Stimulated activated CD4-positive, alpha-beta T cell treated with anti-CD3 and anti-CD28 coated beads, Interleukin-15, amount 100 ng/mL, for 24 hours (primary cell): ENCODE results near the gene HSBP1.

Source experiments
- DNase-seq: peaks from one replicate; pipeline ENCODE4 v3.0.0-alpha.2; 2020

The HSBP1 gene

DNA sequence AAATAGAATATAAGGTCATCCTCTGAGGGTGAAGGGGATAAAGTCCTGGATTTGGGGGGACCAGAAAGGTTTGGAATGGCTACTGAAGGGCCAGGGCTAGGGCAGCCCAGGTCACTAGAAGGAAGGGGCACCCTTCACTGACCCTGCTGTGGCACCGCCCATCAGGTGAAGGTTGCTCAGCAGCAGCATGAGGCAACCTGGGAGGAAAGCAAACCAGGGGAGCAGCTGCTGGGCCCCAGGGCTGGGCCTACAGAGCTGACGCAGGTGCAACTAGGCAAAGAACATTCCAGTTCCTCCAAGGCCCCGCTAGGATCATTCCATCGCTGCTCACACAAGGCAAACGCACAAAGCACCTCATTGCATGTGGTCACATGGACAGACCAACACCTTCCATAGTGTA is 3.4 kb upstream of the HSBP1 start:
- DNase-seq = no peak

- DNase-seq = no peak
Observed at GRCh38 chr16:83806036-83806435, 1.7 kb upstream of the HSBP1 start.

DNA sequence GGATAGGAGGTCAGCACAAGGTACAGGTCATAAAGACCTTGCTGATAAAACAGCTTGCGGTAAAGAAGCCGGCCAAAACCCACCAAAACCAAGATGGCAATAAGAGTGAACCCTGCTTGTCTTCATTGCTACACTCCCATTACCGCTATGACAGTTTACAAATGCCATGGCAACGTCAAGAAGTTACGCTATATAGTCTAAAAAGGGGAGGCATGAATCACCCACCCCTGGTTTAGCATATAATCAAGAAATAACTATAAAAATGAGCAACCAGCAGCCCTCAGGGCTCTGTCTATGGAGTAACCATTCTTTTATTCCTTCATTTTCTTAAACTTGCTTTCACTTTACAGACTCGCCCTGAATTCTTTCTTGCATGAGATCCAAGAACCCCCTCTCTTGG is 1.0 kb upstream of the HSBP1 start:
- DNase-seq = no peak

DNA sequence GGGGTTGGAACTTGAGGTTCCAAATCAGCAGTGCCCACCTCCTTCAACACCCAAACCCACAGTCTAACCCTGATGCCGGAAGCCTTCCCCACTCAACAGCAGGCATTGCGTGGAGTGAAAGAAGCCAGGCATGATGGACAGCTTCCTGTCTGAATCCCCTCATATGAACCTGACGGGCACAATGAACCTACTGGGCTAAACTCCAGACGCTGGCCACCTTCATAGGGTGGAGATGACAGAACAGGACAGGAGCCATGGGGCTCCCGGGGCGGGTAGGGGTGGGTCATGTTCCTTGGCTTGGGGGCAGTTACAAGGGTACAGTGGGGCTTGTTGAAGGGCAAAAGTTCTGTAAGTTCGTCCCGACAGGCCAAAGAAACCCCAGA is 460 bp upstream of the HSBP1 start:
- DNase-seq = no peak

GRCh38 chr16:83808573-83809014 is 816 bp downstream of the HSBP1 start:
- DNase-seq = no peak

DNA sequence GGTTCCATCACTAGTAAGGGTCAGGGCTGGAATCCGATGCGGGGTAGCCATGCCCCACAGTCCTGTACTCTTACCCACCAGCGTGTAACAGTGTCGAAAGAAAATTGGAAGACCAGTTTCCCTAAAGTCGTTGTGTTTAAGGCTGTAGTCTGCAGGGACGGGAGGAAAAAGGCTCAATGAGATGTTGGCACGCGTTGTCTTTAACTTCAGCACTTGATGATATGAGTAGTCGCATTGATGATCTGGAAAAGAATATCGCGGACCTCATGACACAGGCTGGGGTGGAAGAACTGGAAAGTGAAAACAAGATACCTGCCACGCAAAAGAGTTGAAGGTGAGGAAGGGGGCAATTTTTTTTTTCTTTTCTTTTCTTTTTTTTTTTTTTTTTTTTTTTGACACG is 1.3 kb downstream of the HSBP1 start:
- no peak for DNase-seq

GRCh38 chr16:83810901-83811300 is 3.1 kb downstream of the HSBP1 start:
- no peak for DNase-seq

GRCh38 chr16:83813823-83814658 is 6.3 kb downstream of the HSBP1 start:
- DNase-seq = no peak

- no peak for DNase-seq
Observed at GRCh38 chr16:83814659-83814985, 6.8 kb downstream of the HSBP1 start.

DNA sequence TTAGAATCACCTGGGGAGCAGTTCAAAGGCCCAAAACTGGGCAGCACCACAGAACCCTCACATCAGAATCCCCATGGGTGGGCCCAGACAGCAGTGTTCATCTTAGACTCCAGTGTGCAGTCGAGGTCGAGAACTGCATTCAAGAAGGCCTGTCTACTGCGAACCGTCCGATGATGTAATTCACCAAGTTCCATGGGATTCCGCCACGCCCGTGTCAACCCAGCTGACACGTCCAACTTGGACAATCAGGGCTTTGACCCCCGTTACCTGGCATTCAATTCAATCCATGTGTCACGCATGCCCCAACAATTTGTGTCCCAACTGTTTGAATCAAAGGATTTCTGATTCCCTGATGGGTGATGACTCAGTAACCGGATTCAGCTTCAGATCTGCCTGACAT is 9.2 kb downstream of the HSBP1 start:
- DNase-seq = no peak

GRCh38 chr16:83818276-83818675 is 10.5 kb downstream of the HSBP1 start:
- DNase-seq = no peak

DNA sequence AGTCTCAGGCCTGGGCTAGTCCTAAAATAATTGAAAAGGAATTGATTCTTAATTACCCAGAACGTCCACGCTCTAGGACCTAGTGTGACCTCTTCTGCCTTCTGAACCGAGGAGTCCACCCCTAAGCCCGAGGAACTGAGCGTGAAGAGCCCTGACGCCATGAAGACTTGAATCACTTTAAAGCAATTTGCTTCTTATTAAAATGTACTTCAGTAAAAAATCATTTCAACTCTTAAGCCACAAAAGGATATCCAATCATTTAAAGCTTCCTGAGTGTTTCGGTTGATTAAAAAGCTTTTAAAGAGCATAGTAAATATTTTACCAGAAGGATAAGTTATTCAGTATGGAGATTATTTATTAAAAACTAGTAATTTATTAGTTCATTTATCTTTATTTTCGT is 11.6 kb downstream of the HSBP1 start:
- no peak for DNase-seq

DNA sequence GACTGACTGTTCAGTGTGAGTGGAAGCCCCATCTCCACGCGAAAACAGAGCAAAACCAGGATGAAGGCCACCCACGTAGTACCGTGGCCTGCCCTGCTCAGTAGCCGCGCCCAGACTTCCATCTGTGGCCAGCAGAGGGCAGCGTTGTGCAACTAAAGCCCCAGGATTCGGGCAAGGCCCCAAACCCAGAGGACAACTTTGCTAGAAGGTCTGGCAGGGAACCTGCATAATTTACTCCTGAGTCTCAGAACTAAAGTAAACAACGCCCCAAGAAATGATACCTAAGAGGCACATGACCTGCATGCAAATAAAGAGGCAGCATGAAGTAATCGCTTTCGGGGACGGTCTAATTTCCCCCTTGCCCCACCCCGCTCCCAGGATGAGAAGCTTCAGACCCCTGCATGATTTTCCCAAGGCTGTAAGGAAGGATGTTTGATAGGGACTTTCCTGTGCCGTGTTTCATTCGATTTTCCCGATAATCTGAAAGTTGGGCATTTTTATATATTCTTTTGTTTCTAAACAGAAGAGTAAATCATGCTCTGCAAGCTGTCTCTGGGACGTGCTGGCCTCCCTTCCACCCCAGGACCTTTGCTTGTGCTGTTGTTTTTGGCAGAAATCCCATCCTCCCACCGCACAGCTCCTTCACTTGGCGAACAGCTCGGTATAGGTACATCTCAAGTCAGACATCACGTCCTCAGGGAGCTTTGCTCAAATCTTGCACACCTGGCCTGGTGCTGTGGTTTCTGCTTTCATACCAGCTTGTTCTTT is 18.6 kb downstream of the HSBP1 start:
- DNase-seq = peak; percentile 84

- no peak for DNase-seq
Observed at GRCh38 chr16:83830091-83830768, 22.5 kb downstream of the HSBP1 start.

DNA sequence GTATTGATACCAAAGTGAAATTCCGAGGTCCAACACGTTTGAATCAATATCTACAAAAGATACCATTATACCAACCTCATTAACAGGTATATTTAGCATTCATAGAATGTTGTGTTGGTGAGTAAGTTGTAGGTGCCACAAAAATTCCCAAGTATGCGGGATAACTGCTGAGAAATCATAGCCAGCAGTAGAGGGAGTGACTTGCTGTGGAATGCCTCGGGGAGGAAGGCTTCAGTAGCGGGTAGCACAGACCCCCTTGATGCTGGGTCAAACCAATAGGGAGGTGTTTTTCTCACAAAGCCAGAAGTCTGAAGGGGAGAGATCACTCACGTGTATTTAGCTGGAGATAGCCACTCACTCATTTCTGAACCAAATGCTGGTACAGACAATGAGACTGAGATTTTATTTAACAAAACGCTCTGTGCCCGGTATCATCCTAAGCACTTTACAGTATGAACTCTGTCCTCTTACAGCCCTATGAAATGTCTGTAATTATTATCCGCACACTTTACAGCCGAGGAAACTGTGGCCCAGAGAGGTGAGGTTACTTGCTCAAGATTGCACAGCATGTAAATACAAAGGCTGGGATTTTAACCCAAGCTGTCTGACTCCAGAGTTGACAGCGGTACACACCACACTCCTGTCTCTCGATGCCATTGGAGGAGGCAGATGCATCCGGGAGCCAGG is 23.1 kb downstream of the HSBP1 start:
- DNase-seq = no peak

- DNase-seq = no peak
Observed at GRCh38 chr16:83831456-83831987, 23.7 kb downstream of the HSBP1 start.

DNA sequence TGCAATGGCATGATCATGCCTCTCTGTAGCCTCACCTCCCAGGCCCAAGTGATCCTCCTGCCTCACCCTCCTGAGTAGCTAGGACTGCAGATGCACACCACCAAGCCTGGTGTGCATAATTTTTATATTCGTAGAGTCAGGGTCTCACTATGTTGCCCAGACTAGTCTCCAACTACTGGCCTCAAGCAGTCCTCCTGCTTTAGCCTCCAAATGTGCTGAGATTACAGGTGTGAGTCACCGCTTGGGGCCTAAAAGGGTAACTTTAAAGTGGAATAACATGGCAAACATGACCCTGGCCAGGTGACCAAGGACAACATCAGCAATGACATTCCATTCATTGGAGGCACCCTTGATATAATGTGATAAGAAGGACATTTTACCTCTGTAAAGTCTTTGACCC is 26.1 kb downstream of the HSBP1 start:
- no peak for DNase-seq

DNA sequence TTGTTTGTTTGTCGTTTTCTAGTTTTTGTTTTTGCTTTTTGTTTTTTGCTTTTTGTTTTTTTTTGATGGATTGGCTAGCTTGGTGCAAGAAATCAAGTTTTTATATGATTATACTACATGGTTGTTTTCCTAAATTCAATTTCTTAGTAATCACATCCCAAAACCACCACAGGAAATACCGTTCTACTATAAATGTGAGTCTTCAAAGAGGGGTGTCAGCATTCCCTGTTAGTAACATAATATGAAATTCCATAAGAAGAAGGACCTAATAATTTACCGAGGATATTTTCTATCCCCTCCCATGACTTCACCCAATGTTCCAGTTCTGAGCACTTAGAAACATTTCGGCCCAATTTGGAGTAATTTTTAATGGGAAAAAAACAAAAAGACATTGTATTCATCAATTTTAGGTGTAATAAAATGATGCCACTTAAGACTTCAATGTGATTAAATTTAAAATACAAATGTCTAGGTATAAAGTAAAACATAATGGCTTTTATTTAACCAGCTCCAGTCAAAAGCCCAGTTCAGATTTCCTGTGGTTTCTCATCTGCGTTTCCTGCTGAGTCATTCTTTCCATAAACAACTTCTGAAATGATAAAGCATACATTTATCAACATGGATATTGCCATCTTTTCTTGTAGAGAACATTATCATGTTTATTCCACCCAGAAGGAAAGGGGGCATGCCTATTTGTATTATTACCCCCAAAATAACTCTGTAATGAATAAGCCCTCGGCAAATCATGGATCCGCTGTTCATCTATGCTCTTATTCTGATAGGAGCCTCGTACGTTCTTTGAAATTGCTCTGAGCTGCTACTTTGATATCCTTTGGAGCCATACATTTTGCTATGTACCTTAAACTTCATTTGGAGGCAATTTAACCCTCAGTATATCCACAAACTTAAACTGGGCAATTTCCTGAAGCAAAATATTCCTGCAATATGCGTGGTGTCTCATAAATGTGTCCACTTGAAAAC is 28.1 kb downstream of the HSBP1 start:
- no peak for DNase-seq

GRCh38 chr16:83837566-83837965 is 29.8 kb downstream of the HSBP1 start:
- DNase-seq = no peak

GRCh38 chr16:83838151-83838550 is 30.4 kb downstream of the HSBP1 start:
- no peak for DNase-seq

DNA sequence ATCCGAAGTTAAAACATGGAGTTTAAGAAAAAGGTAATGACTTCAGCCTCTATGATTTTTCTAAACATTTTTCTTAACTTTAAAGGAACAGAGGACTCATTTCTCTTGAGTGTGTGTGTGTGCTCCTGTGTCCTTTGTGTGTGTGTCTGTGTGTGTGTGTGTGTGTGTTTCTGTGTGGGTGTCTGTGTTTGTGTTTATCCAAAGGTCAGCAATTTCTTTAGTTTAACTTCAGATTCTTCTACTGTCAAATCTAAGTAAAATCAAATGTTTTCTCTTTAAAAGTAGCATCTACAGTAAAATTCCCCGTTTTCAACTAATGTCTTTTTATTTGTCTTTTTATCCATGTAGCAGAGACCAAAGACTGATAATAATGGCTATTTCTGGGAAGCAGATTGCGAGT is 31.8 kb downstream of the HSBP1 start:
- no peak for DNase-seq
